GM12878 (cell line): ENCODE data around the gene EEF1A1.
A peak's percentile ranks its signal among the peaks of the same experiment; 100 is the strongest.

Source experiments
- CEBPB ChIP-seq, 2 experiments: fragments of 150-350 bp in 1 of 2; IDR thresholded peaks; 2 replicates each; pipeline ENCODE4 v1.6.1; 2012 to 2014; ENCODE audit warnings: low read depth in 2 of 2, low read length in 2 of 2, borderline replicate concordance in 1 of 2, inconsistent platforms in 1 of 2
- CREM ChIP-seq: IDR thresholded peaks from 2 replicates; pipeline ENCODE4 v1.6.1; 2014; ENCODE audit warnings: antibody characterized with exemption, low read depth
- DPF2 ChIP-seq: fragments of 450-650 bp; IDR thresholded peaks from 2 replicates; pipeline ENCODE4 v1.6.1; 2017; ENCODE audit warnings: mild to moderate bottlenecking
- EZH2 ChIP-seq: IDR thresholded peaks from 2 replicates; pipeline ENCODE4 v1.6.1; 2012; ENCODE audit warnings: low read depth, mild to moderate bottlenecking, control low read depth, inconsistent platforms, low read length, borderline replicate concordance; ENCODE audit not compliant: control insufficient read depth
- NFYB ChIP-seq: IDR thresholded peaks from 2 replicates; pipeline ENCODE4 v1.6.1; 2011; ENCODE audit warnings: low read depth, mild to moderate bottlenecking, low read length, improper control_type of control experiment, moderate library complexity; ENCODE audit not compliant: insufficient read depth
- POLR2A ChIP-seq: IDR thresholded peaks from 2 replicates; pipeline ENCODE4 v1.6.1; 2011; ENCODE audit warnings: low read depth, mild to moderate bottlenecking, low read length
- POLR2AphosphoS5 ChIP-seq: IDR thresholded peaks from 2 replicates; pipeline ENCODE4 v1.6.1; 2011; ENCODE audit warnings: mild to moderate bottlenecking, low read length, inconsistent platforms
- RELA ChIP-seq: fragments of 450-650 bp; IDR thresholded peaks from 2 replicates; pipeline ENCODE4 v1.8.0; 2014; ENCODE audit warnings: borderline replicate concordance; ENCODE audit not compliant: partially characterized antibody
- SPI1 ChIP-seq: IDR thresholded peaks from 2 replicates; pipeline ENCODE4 v1.6.1; 2011; ENCODE audit warnings: low read depth, mild to moderate bottlenecking, low read length, moderate library complexity, borderline replicate concordance; ENCODE audit not compliant: insufficient read depth
- STAT3 ChIP-seq: IDR thresholded peaks from 2 replicates; pipeline ENCODE4 v1.6.1; 2011; ENCODE audit warnings: low read depth, low read length, improper control_type of control experiment
- YY1 ChIP-seq: IDR thresholded peaks from 2 replicates; pipeline ENCODE4 v1.6.1; 2011; ENCODE audit warnings: low read depth, mild to moderate bottlenecking, low read length
- TF ChIP-seq, protein P1 (sequence below), 3 experiments: IDR thresholded peaks in 2 of 3; conservative IDR thresholded peaks in 1 of 3; 2 replicates each; pipeline ENCODE4 v1.5.1; 2011; ENCODE audit warnings: low read depth in 3 of 3, low read length in 3 of 3, mild to moderate bottlenecking in 3 of 3, control low read depth in 2 of 3, moderate library complexity in 2 of 3, inconsistent platforms in 1 of 3, mixed read lengths in 1 of 3; ENCODE audit not compliant: control insufficient read depth in 2 of 3, insufficient read depth in 1 of 3; ENCODE audit errors: extremely low read depth in 1 of 3
- TF ChIP-seq, protein P2 (sequence below): IDR thresholded peaks from 2 replicates; pipeline ENCODE4 v1.6.1; 2012; ENCODE audit warnings: low read depth, low read length, improper control_type of control experiment

DNA sequence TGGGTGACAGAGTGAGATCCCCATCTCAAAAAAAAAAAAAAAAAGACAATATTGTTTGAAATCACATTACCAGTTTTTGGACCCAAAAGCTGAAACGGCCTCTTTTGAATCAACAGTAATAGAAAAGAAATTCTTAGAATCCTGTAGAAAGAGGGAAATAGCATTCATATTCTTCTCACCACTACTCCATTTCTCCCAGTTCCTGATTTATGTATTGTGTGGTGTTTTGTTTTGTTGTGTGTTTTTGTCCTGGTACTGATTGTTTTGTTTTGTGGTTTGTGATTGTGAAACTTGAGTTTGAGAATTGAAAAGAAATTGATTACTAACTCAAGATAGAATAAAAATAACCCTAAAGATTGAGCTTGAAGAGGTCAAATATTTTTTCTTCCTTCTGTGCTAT is 26.2 kb upstream of the EEF1A1 start:
- TF ChIP-seq SPI1 = peak; percentile 26; the same call in 1 of the 2 replicates
- no peak for TF ChIP-seq RELA
- no peak for TF ChIP-seq POLR2A
- no peak for TF ChIP-seq NFYB
- TF ChIP-seq, protein P1, sequence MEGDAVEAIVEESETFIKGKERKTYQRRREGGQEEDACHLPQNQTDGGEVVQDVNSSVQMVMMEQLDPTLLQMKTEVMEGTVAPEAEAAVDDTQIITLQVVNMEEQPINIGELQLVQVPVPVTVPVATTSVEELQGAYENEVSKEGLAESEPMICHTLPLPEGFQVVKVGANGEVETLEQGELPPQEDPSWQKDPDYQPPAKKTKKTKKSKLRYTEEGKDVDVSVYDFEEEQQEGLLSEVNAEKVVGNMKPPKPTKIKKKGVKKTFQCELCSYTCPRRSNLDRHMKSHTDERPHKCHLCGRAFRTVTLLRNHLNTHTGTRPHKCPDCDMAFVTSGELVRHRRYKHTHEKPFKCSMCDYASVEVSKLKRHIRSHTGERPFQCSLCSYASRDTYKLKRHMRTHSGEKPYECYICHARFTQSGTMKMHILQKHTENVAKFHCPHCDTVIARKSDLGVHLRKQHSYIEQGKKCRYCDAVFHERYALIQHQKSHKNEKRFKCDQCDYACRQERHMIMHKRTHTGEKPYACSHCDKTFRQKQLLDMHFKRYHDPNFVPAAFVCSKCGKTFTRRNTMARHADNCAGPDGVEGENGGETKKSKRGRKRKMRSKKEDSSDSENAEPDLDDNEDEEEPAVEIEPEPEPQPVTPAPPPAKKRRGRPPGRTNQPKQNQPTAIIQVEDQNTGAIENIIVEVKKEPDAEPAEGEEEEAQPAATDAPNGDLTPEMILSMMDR (IDR thresholded peaks at IDR 0.05 in 2 of 3, conservative IDR thresholded peaks at IDR 0.05 in 1 of 3; ENCODE audit: control insufficient read depth in 2 of 3, extremely low read depth in 1 of 3, insufficient read depth in 1 of 3, low read depth in 3 of 3, low read length in 3 of 3) = no peak
- no peak for TF ChIP-seq DPF2
- no peak for TF ChIP-seq YY1
- TF ChIP-seq, protein P2, sequence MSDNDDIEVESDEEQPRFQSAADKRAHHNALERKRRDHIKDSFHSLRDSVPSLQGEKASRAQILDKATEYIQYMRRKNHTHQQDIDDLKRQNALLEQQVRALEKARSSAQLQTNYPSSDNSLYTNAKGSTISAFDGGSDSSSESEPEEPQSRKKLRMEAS = no peak
- no peak for TF ChIP-seq POLR2AphosphoS5
- TF ChIP-seq STAT3 = no peak
- no peak for TF ChIP-seq EZH2
- no peak for TF ChIP-seq CEBPB (IDR thresholded peaks at IDR 0.05; ENCODE audit: borderline replicate concordance in 1 of 2, low read depth in 2 of 2, low read length in 2 of 2)
- no peak for TF ChIP-seq CREM
